Measurements from ENCODE around the gene PLEKHA3.

The PLEKHA3 gene

DNA sequence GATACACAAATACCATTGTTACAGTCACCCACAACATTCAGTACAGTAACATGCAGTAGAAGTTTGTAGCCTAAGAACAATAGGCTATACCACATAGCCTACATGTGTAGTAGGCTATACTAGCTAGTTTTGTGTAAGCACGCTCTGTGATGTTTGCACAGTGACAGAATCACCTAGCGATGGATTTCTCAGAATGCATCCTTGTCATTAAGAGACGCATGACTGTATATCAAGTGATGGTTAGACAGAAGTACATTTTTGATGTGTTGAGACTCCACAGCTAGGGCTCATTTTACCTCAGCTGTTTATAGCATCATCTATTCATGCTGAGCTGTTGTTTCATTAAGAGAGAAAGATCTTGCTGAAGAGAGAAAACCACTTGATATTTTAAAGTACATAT is 19.4 kb downstream of the PLEKHA3 start:
- peaks cover 7 to 97% of the 10 kb centered on the region in 2 experiments for H3K36me3 ChIP-seq (ENCODE audit: control insufficient read depth in 1 of 2, insufficient read depth in 2 of 2, low read depth in 1 of 2, low read length in 2 of 2)
- H3K79me1 ChIP-seq (replicated peaks; ENCODE audit: low read length, poor library complexity, severe bottlenecking) = peaks cover 7% of the 10 kb centered on the region
- H4K8ac ChIP-seq (ENCODE audit: low read length) = no peak overlapping the region
- no peak overlapping the region for H2AFZ ChIP-seq (ENCODE audit: low read depth, low read length)
- H3K4me3 ChIP-seq (ENCODE audit: insufficient read depth in 1 of 2, low read depth in 1 of 2, low read length in 2 of 2) = no peak overlapping the region
- no peaks in the 10 kb centered on the region for H3K27me3 ChIP-seq (ENCODE audit: control insufficient read depth in 1 of 2, insufficient read depth in 1 of 2, low read length in 2 of 2)
- H2BK5ac ChIP-seq (ENCODE audit: low read depth, low read length, poor library complexity, severe bottlenecking) = no peak overlapping the region
- H3K23ac ChIP-seq (ENCODE audit: low read length in 2 of 2) = no peak overlapping the region
- H2AK5ac ChIP-seq (ENCODE audit: low read length, severe bottlenecking) = no peak overlapping the region
- no peaks in the 10 kb centered on the region for H3K9me3 ChIP-seq (ENCODE audit: control insufficient read depth, low read length)
- H3K4me2 ChIP-seq (ENCODE audit: low read length, poor library complexity, severe bottlenecking) = no peak overlapping the region
- DNase-seq = no peak
- H3K4ac ChIP-seq (ENCODE audit: low read depth in 1 of 2, low read length in 2 of 2) = no peak overlapping the region
- no peak overlapping the region for H2BK12ac ChIP-seq (ENCODE audit: low read length in 2 of 2)
- H2BK15ac ChIP-seq (ENCODE audit: low read depth, poor library complexity, severe bottlenecking) = no peak overlapping the region
- no peak overlapping the region for H3K27ac ChIP-seq (ENCODE audit: low read length, poor library complexity, severe bottlenecking)
- no peak overlapping the region for H4K91ac ChIP-seq (ENCODE audit: low read length)
- 94% methylated on average over 3 of the region's 3 CpGs for WGBS
- no peak overlapping the region for H2BK120ac ChIP-seq (ENCODE audit: low read depth, low read length)
- H3K18ac ChIP-seq (ENCODE audit: low read depth in 1 of 2, low read length in 2 of 2) = no peak overlapping the region
- no peak overlapping the region for H3K9ac ChIP-seq (ENCODE audit: low read length)
- no peaks in the 10 kb centered on the region for H3K4me1 ChIP-seq (ENCODE audit: control insufficient read depth, insufficient read depth, low read depth, low read length)
- no peak overlapping the region for H3K14ac ChIP-seq (ENCODE audit: low read length in 2 of 2)

GRCh38 chr2:178502751-178503150 is 22.5 kb downstream of the PLEKHA3 start:
- H3K4me2 ChIP-seq (ENCODE audit: low read length, poor library complexity, severe bottlenecking) = no peak overlapping the region
- H2BK12ac ChIP-seq (ENCODE audit: low read length in 2 of 2) = no peak overlapping the region
- H4K8ac ChIP-seq (ENCODE audit: low read length) = no peak overlapping the region
- no peak overlapping the region for H3K14ac ChIP-seq (ENCODE audit: low read length in 2 of 2)
- no peak overlapping the region for H2BK120ac ChIP-seq (ENCODE audit: low read depth, low read length)
- no peak overlapping the region for H3K18ac ChIP-seq (ENCODE audit: low read depth in 1 of 2, low read length in 2 of 2)
- H3K9ac ChIP-seq (ENCODE audit: low read length) = no peak overlapping the region
- no peak overlapping the region for H2AFZ ChIP-seq (ENCODE audit: low read depth, low read length)
- H3K4me3 ChIP-seq (ENCODE audit: insufficient read depth in 1 of 2, low read depth in 1 of 2, low read length in 2 of 2) = no peak overlapping the region
- H3K27ac ChIP-seq (ENCODE audit: low read length, poor library complexity, severe bottlenecking) = no peak overlapping the region
- no CpG with 5 or more reads among the region's 4 CpGs for WGBS
- no peak overlapping the region for H3K23ac ChIP-seq (ENCODE audit: low read length in 2 of 2)
- H3K79me1 ChIP-seq (replicated peaks; ENCODE audit: low read length, poor library complexity, severe bottlenecking) = peaks cover 7% of the 10 kb centered on the region
- no peak overlapping the region for H2BK5ac ChIP-seq (ENCODE audit: low read depth, low read length, poor library complexity, severe bottlenecking)
- H3K27me3 ChIP-seq (ENCODE audit: control insufficient read depth in 1 of 2, insufficient read depth in 1 of 2, low read length in 2 of 2) = no peaks in the 10 kb centered on the region
- no peaks in the 10 kb centered on the region for H3K4me1 ChIP-seq (ENCODE audit: control insufficient read depth, insufficient read depth, low read depth, low read length)
- H3K36me3 ChIP-seq (ENCODE audit: control insufficient read depth in 1 of 2, insufficient read depth in 2 of 2, low read depth in 1 of 2, low read length in 2 of 2) = peaks cover 0 to 90% of the 10 kb centered on the region in 2 experiments
- no peak overlapping the region for H2BK15ac ChIP-seq (ENCODE audit: low read depth, poor library complexity, severe bottlenecking)
- no peak overlapping the region for H4K91ac ChIP-seq (ENCODE audit: low read length)
- H3K9me3 ChIP-seq (ENCODE audit: control insufficient read depth, low read length) = no peaks in the 10 kb centered on the region
- DNase-seq = no peak
- H2AK5ac ChIP-seq (ENCODE audit: low read length, severe bottlenecking) = no peak overlapping the region
- no peak overlapping the region for H3K4ac ChIP-seq (ENCODE audit: low read depth in 1 of 2, low read length in 2 of 2)

- H2AK5ac ChIP-seq (ENCODE audit: low read length, severe bottlenecking) = no peak overlapping the region
- no peaks in the 10 kb centered on the region for H3K9me3 ChIP-seq (ENCODE audit: control insufficient read depth, low read length)
- H4K8ac ChIP-seq (ENCODE audit: low read length) = no peak overlapping the region
- no peaks in the 10 kb centered on the region for H3K27me3 ChIP-seq (ENCODE audit: control insufficient read depth in 1 of 2, insufficient read depth in 1 of 2, low read length in 2 of 2)
- no peak overlapping the region for H3K23ac ChIP-seq (ENCODE audit: low read length in 2 of 2)
- peaks cover 6 to 74% of the 10 kb centered on the region in 2 experiments for H3K36me3 ChIP-seq (ENCODE audit: control insufficient read depth in 1 of 2, insufficient read depth in 2 of 2, low read depth in 1 of 2, low read length in 2 of 2)
- no peak overlapping the region for H3K14ac ChIP-seq (ENCODE audit: low read length in 2 of 2)
- H3K4me1 ChIP-seq (ENCODE audit: control insufficient read depth, insufficient read depth, low read depth, low read length) = no peaks in the 10 kb centered on the region
- DNase-seq = no peak
- H2AFZ ChIP-seq (ENCODE audit: low read depth, low read length) = no peak overlapping the region
- H2BK120ac ChIP-seq (ENCODE audit: low read depth, low read length) = no peak overlapping the region
- no peak overlapping the region for H3K18ac ChIP-seq (ENCODE audit: low read depth in 1 of 2, low read length in 2 of 2)
- WGBS = no CpG with 5 or more reads among the region's 1 CpG
- H2BK15ac ChIP-seq (ENCODE audit: low read depth, poor library complexity, severe bottlenecking) = no peak overlapping the region
- no peak overlapping the region for H2BK5ac ChIP-seq (ENCODE audit: low read depth, low read length, poor library complexity, severe bottlenecking)
- no peak overlapping the region for H3K4me3 ChIP-seq (ENCODE audit: insufficient read depth in 1 of 2, low read depth in 1 of 2, low read length in 2 of 2)
- H4K91ac ChIP-seq (ENCODE audit: low read length) = no peak overlapping the region
- H3K79me1 ChIP-seq (replicated peaks; ENCODE audit: low read length, poor library complexity, severe bottlenecking) = peaks cover 13% of the 10 kb centered on the region
- no peak overlapping the region for H2BK12ac ChIP-seq (ENCODE audit: low read length in 2 of 2)
- peak overlapping the region; percentile 12 for H3K9ac ChIP-seq (ENCODE audit: low read length)
- no peak overlapping the region for H3K4ac ChIP-seq (ENCODE audit: low read depth in 1 of 2, low read length in 2 of 2)
- no peak overlapping the region for H3K27ac ChIP-seq (ENCODE audit: low read length, poor library complexity, severe bottlenecking)
- H3K4me2 ChIP-seq (ENCODE audit: low read length, poor library complexity, severe bottlenecking) = no peak overlapping the region
Observed at GRCh38 chr2:178506101-178506500, 25.8 kb downstream of the PLEKHA3 start.

DNA sequence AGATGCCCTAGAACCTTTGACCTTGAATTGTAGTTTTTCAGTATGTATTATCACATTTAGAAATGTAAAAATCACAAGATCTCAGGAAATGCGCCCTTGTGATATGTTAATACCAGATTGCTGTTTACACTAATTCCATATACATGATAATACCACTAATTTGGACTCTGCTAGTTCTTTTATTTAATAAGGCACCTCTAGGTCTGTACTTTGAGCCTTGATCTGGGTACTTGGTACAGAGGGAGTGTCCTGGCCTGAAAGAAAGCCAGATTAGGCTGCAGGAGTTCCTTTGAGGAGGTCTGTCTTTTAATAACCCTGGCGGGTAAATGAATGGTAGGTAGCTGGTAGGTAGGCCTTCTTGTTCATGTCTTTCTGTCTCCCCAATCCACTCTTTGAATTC is 26.3 kb downstream of the PLEKHA3 start:
- H3K4ac ChIP-seq (ENCODE audit: low read depth in 1 of 2, low read length in 2 of 2) = no peak overlapping the region
- peak overlapping the region; percentile 12 for H3K9ac ChIP-seq (ENCODE audit: low read length)
- no peak overlapping the region for H2BK15ac ChIP-seq (ENCODE audit: low read depth, poor library complexity, severe bottlenecking)
- no peak overlapping the region for H3K14ac ChIP-seq (ENCODE audit: low read length in 2 of 2)
- H3K4me3 ChIP-seq (ENCODE audit: insufficient read depth in 1 of 2, low read depth in 1 of 2, low read length in 2 of 2) = no peak overlapping the region
- no peak overlapping the region for H2BK12ac ChIP-seq (ENCODE audit: low read length in 2 of 2)
- H3K4me1 ChIP-seq (ENCODE audit: control insufficient read depth, insufficient read depth, low read depth, low read length) = no peaks in the 10 kb centered on the region
- no peak overlapping the region for H3K4me2 ChIP-seq (ENCODE audit: low read length, poor library complexity, severe bottlenecking)
- no peak overlapping the region for H3K27ac ChIP-seq (ENCODE audit: low read length, poor library complexity, severe bottlenecking)
- H2BK120ac ChIP-seq (ENCODE audit: low read depth, low read length) = no peak overlapping the region
- peaks cover 13% of the 10 kb centered on the region for H3K79me1 ChIP-seq (replicated peaks; ENCODE audit: low read length, poor library complexity, severe bottlenecking)
- no peak overlapping the region for H2AK5ac ChIP-seq (ENCODE audit: low read length, severe bottlenecking)
- H4K8ac ChIP-seq (ENCODE audit: low read length) = no peak overlapping the region
- H3K9me3 ChIP-seq (ENCODE audit: control insufficient read depth, low read length) = no peaks in the 10 kb centered on the region
- no peak overlapping the region for H2BK5ac ChIP-seq (ENCODE audit: low read depth, low read length, poor library complexity, severe bottlenecking)
- H3K36me3 ChIP-seq (ENCODE audit: control insufficient read depth in 1 of 2, insufficient read depth in 2 of 2, low read depth in 1 of 2, low read length in 2 of 2) = peaks cover 6 to 69% of the 10 kb centered on the region in 2 experiments
- H3K23ac ChIP-seq (ENCODE audit: low read length in 2 of 2) = no peak overlapping the region
- WGBS = no CpG with 5 or more reads among the region's 2 CpGs
- no peak overlapping the region for H3K18ac ChIP-seq (ENCODE audit: low read depth in 1 of 2, low read length in 2 of 2)
- no peaks in the 10 kb centered on the region for H3K27me3 ChIP-seq (ENCODE audit: control insufficient read depth in 1 of 2, insufficient read depth in 1 of 2, low read length in 2 of 2)
- H4K91ac ChIP-seq (ENCODE audit: low read length) = no peak overlapping the region
- no peak overlapping the region for H2AFZ ChIP-seq (ENCODE audit: low read depth, low read length)
- no peak for DNase-seq
